ENCODE data around the gene SLC17A7.

The SLC17A7 gene

GRCh38 chr19:49411681-49412326 is 29.5 kb downstream of the SLC17A7 start:
- Histone ChIP-seq H3K4me2 (ENCODE audit: low read length) (no peak overlapping the region), H3K9me3 (replicated peaks; ENCODE audit: low read length) (no peaks in the 10 kb centered on the region), H3K9ac (ENCODE audit: low read depth, low read length) (no peak overlapping the region), H3K4me1 (ENCODE audit: control insufficient read depth, insufficient read depth, low read length) (no peaks in the 10 kb centered on the region), H3K27me3 (ENCODE audit: control insufficient read depth, insufficient read depth, low read length) (peaks cover 52% of the 10 kb centered on the region), H3K36me3 (ENCODE audit: insufficient read depth, low read length) (no peaks in the 10 kb centered on the region), H3K4me3 (ENCODE audit: low read length) (no peak overlapping the region)

DNA sequence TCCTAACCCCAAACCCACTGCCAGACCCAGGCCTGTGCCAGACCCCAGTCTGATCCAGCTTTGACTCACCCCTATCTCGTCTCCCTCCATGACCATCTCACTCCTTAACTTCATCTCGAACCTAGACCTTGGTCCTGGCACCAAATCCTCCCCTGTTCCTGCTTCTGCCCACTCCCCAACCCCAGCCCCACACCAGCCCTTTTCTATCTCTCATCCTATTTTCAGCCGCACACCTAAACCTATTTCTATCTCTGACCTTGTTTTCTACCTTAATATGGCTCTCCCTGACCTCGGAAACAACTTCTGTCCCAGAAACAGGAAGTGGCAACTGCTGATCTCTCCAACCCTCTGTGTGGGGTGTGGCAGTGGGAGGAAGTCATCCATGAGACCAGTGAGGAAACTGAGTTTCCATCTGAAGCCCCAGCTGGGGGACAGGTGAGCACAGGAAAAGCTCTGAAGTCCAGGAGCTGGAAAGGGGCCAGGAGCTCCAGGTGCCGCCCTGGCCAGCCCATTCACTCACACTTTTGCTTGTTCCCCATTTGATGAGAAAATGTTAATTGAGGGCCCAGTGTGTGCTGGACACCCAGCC is 31.8 kb downstream of the SLC17A7 start:
- Histone ChIP-seq H3K4me1 (ENCODE audit: control insufficient read depth, insufficient read depth, low read length) (no peaks in the 10 kb centered on the region), H3K4me3 (ENCODE audit: low read length) (no peak overlapping the region), H3K36me3 (ENCODE audit: insufficient read depth, low read length) (no peaks in the 10 kb centered on the region), H3K27me3 (ENCODE audit: control insufficient read depth, insufficient read depth, low read length) (peaks cover 39% of the 10 kb centered on the region), H3K9me3 (replicated peaks; ENCODE audit: low read length) (no peaks in the 10 kb centered on the region), H3K9ac (ENCODE audit: low read depth, low read length) (no peak overlapping the region), H3K4me2 (ENCODE audit: low read length) (no peak overlapping the region)

DNA sequence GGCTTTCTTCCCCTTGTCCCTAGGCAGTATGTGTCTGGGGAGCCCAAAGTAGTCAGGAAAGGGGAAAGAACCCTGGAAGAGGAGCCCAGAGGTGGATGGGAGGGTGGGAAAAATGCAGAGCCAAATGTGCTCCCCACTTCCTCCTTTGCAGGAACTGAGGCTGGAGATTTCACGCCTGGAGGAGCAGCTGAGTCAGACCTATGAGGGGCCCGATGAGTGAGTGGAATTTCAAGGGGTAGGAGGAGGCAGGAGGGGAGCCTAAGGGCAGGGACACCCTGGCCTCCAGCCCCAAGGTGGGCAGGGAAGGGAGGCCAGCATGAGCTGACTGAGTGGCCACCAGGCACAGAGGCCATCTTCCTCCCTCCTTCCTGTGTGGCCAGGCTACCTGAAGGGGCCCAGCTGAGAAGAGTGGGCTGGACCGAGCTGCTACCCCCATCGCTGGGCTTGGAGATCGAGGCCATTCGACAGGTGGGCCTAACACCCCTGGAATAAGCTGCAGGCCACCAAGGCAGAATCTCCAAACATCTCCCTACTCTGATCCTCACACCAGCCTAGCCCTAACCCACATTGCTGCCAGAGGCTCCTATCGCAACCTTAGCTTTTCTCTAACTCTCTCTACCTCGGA is 32.4 kb downstream of the SLC17A7 start:
- Histone ChIP-seq H3K9me3 (replicated peaks; ENCODE audit: low read length) (no peaks in the 10 kb centered on the region), H3K36me3 (ENCODE audit: insufficient read depth, low read length) (no peaks in the 10 kb centered on the region), H3K4me3 (ENCODE audit: low read length) (no peak overlapping the region), H3K9ac (ENCODE audit: low read depth, low read length) (no peak overlapping the region), H3K4me2 (ENCODE audit: low read length) (no peak overlapping the region), H3K4me1 (ENCODE audit: control insufficient read depth, insufficient read depth, low read length) (no peaks in the 10 kb centered on the region), H3K27me3 (ENCODE audit: control insufficient read depth, insufficient read depth, low read length) (peaks cover 34% of the 10 kb centered on the region)

DNA sequence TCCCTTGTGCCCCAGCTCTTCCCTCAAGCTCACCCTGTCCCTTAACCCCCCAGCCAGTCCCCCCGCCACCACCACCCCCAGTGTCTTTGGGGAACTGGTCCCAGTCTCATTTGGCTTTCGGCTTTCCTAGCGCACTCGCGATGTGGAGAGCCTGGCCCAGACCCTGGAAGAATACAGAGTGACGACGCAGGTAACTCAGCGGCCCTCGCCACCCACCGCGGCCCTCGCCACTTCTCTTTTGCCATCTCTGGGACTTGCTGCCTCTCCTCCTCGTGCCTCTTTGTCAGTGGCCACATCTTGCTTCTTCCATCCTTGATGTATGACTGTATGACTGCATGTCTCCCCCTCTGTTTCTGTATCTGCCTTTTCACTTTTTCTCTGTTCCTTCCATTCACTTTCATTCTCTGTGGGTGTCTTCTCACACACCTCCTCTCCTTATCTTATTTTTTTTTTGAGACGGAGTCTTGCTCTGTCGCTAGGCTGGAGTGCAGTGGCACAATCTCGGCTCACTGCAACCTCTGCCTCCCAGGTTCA is 33.8 kb downstream of the SLC17A7 start:
- Histone ChIP-seq H3K9me3 (replicated peaks; ENCODE audit: low read length) (no peaks in the 10 kb centered on the region), H3K27me3 (ENCODE audit: control insufficient read depth, insufficient read depth, low read length) (peaks cover 22% of the 10 kb centered on the region), H3K4me1 (ENCODE audit: control insufficient read depth, insufficient read depth, low read length) (no peaks in the 10 kb centered on the region), H3K36me3 (ENCODE audit: insufficient read depth, low read length) (no peaks in the 10 kb centered on the region), H3K9ac (ENCODE audit: low read depth, low read length) (no peak overlapping the region), H3K4me2 (ENCODE audit: low read length) (no peak overlapping the region), H3K4me3 (ENCODE audit: low read length) (no peak overlapping the region)

GRCh38 chr19:49407079-49407478 is 34.2 kb downstream of the SLC17A7 start:
- H3K4me2 ChIP-seq (ENCODE audit: low read length): no peak overlapping the region
- H3K36me3 ChIP-seq (ENCODE audit: insufficient read depth, low read length): no peaks in the 10 kb centered on the region
- no peak overlapping the region for H3K4me3 ChIP-seq (ENCODE audit: low read length)
- H3K27me3 ChIP-seq (ENCODE audit: control insufficient read depth, insufficient read depth, low read length): peaks cover 18% of the 10 kb centered on the region
- no peaks in the 10 kb centered on the region for H3K9me3 ChIP-seq (replicated peaks; ENCODE audit: low read length)
- H3K4me1 ChIP-seq (ENCODE audit: control insufficient read depth, insufficient read depth, low read length): no peaks in the 10 kb centered on the region
- H3K9ac ChIP-seq (ENCODE audit: low read depth, low read length): no peak overlapping the region

DNA sequence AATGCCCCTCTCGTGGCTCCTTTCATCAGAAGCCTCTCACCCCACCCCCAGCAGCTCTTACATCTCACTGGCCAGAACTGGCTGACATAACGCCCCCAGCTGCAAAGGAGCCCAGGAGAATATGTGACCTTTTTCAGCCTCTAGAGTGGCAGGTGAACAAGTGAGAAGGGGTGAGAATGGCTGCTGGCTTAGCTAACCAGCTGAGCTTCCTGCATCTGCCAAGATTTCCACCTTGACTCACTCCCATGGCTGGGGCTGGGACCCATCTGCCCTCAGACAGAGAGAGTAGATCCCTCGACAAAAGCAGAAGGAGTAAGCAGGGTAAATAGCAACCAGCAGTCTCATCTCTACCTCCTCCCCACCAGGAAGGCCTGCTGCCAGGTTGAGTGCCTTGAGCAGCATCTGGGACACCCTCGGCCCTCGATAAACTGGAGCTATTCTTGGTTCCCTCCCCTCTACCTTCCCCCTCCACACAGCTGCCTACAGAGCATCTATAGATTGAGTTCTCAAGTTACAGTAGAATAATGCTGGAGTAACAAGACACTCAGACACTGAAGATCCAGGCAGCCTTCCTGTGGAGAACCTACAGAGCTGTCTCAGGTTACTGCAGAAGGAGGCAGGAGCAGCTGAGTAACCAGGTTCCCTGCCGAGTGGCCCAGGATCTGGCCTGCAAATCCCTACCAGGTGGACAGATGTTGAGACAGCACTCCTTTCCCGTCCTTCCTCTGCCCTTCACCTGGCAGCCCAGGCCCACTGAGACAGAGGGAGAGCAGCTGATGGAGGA is 37.7 kb downstream of the SLC17A7 start:
- H3K4me3 ChIP-seq (ENCODE audit: low read length): no peak overlapping the region
- H3K9ac ChIP-seq (ENCODE audit: low read depth, low read length): no peak overlapping the region
- no peak overlapping the region for H3K4me2 ChIP-seq (ENCODE audit: low read length)
- no peaks in the 10 kb centered on the region for H3K9me3 ChIP-seq (replicated peaks; ENCODE audit: low read length)
- H3K4me1 ChIP-seq (ENCODE audit: control insufficient read depth, insufficient read depth, low read length): no peaks in the 10 kb centered on the region
- peaks cover 21% of the 10 kb centered on the region for H3K27me3 ChIP-seq (ENCODE audit: control insufficient read depth, insufficient read depth, low read length)
- no peaks in the 10 kb centered on the region for H3K36me3 ChIP-seq (ENCODE audit: insufficient read depth, low read length)

- H3K9me3 ChIP-seq (replicated peaks; ENCODE audit: low read length): no peaks in the 10 kb centered on the region
- H3K9ac ChIP-seq (ENCODE audit: low read depth, low read length): no peak overlapping the region
- peaks cover 29% of the 10 kb centered on the region for H3K27me3 ChIP-seq (ENCODE audit: control insufficient read depth, insufficient read depth, low read length)
- no peaks in the 10 kb centered on the region for H3K36me3 ChIP-seq (ENCODE audit: insufficient read depth, low read length)
- H3K4me2 ChIP-seq (ENCODE audit: low read length): no peak overlapping the region
- H3K4me3 ChIP-seq (ENCODE audit: low read length): no peak overlapping the region
- H3K4me1 ChIP-seq (ENCODE audit: control insufficient read depth, insufficient read depth, low read length): no peaks in the 10 kb centered on the region
Observed at GRCh38 chr19:49400029-49400428, 41.3 kb downstream of the SLC17A7 start.

DNA sequence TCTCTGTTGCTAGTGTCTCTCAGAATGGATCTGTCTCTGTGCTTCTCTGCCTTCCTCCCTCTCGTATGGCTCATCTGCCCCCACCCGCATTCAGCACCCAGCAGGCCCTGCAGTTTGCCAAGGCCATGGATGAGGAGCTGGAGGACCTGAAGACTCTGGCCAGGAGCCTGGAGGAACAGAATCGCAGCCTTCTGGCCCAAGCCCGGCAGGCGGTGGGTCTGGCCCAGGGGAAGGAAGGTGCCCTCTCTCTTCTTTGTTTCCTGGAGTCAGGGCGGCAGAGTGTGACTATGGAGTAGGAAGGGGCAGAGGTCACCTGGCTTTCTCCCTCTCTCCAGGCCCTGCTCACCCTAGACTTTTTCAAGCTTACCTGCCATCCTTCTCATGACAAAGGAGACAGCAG is 42.4 kb downstream of the SLC17A7 start:
- Histone ChIP-seq H3K4me2 (ENCODE audit: low read length) (no peak overlapping the region), H3K4me1 (ENCODE audit: control insufficient read depth, insufficient read depth, low read length) (no peaks in the 10 kb centered on the region), H3K9me3 (replicated peaks; ENCODE audit: low read length) (no peaks in the 10 kb centered on the region), H3K27me3 (ENCODE audit: control insufficient read depth, insufficient read depth, low read length) (peaks cover 40% of the 10 kb centered on the region), H3K36me3 (ENCODE audit: insufficient read depth, low read length) (no peaks in the 10 kb centered on the region), H3K4me3 (ENCODE audit: low read length) (no peak overlapping the region), H3K9ac (ENCODE audit: low read depth, low read length) (no peak overlapping the region)

DNA sequence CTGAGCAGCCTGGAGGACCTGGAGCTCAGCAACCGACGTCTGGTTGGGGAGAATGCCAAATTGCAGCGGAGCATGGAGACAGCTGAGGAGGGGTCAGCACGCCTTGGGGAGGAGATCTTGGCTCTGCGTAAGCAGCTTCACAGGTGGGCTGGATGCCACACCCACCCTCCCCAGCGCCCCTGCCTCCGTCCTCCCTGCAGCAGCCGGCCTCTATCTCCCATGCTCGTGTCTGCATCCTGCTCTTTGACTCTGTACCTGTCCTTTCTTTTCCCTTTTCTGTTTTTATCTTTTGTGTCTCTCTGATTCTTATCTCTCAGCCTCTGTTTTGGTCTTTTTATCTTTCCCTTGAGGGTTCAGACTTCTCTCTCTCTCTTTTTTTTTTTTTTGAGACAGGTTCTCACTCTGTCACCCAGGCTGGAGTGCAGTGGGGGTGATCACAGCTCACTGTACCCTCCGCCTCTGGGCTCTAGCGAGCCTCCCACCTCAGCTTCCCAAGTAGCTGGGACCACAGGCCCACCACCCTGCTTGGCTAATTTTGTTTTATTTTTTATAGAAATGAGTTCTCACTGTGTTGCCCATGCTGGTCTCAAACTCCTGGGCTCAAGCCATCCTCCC is 43.2 kb downstream of the SLC17A7 start:
- H3K27me3 ChIP-seq (ENCODE audit: control insufficient read depth, insufficient read depth, low read length): peaks cover 48% of the 10 kb centered on the region
- no peak overlapping the region for H3K4me3 ChIP-seq (ENCODE audit: low read length)
- no peaks in the 10 kb centered on the region for H3K36me3 ChIP-seq (ENCODE audit: insufficient read depth, low read length)
- H3K9ac ChIP-seq (ENCODE audit: low read depth, low read length): no peak overlapping the region
- no peaks in the 10 kb centered on the region for H3K9me3 ChIP-seq (replicated peaks; ENCODE audit: low read length)
- no peaks in the 10 kb centered on the region for H3K4me1 ChIP-seq (ENCODE audit: control insufficient read depth, insufficient read depth, low read length)
- no peak overlapping the region for H3K4me2 ChIP-seq (ENCODE audit: low read length)

DNA sequence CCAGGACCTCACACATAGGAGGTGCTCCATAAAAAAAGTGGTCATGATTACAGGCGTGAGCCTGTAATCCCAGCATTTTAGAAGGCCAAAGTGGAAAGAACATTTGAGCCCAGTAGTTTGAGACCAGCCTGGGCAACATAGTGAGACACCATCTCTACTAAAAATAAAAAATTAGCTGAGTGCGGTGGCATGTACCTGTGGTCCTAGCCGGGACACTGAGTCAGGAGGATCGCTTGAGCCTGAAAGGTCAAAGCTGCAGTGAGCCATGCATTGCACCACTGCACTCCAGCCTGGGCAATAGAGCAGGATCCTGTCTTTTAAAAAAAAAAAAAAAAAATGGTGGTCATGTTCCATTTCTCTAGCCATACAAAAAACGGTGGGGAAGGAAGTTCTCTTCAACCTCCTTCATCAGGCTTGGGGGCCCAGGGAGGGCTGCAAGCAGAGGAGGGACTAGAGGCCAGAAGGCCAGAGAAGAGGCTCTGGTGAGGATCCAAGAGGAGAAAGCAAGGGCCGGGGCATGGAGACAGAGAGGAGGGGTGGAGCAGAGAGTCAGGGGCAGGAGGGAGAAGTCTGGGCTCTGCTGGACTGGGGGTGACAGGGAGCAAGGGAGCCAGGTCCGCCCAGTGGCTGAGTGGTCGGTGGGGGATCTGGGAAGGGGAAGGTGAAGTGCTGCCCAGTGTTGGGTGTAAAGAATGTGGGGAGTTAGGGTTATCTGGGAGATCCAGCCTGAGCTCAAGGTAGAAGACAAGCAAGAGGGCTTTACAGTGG is 44.4 kb downstream of the SLC17A7 start:
- H3K36me3 ChIP-seq (ENCODE audit: insufficient read depth, low read length): no peaks in the 10 kb centered on the region
- H3K9ac ChIP-seq (ENCODE audit: low read depth, low read length): no peak overlapping the region
- H3K9me3 ChIP-seq (replicated peaks; ENCODE audit: low read length): no peaks in the 10 kb centered on the region
- peaks cover 56% of the 10 kb centered on the region for H3K27me3 ChIP-seq (ENCODE audit: control insufficient read depth, insufficient read depth, low read length)
- H3K4me2 ChIP-seq (ENCODE audit: low read length): no peak overlapping the region
- no peak overlapping the region for H3K4me3 ChIP-seq (ENCODE audit: low read length)
- no peaks in the 10 kb centered on the region for H3K4me1 ChIP-seq (ENCODE audit: control insufficient read depth, insufficient read depth, low read length)

Measured in skeletal muscle satellite cell (primary cell).